Measurements from ENCODE around the gene NEK5.

GRCh38 chr13:52024481-52024880 is 104.4 kb downstream of the NEK5 start, which contains the start of gene UTP14C:
- no peak for TF ChIP-seq CTCF (IDR thresholded peaks at IDR 0.05)
- no peak for TF ChIP-seq POLR2A (IDR thresholded peaks at IDR 0.05)
